SK-N-SH treated with all-trans-retinoic acid at 6 μM for 48 hours (cell line): ENCODE measurements around the gene NYAP2.

ENCODE experiments used
- BACH2 ChIP-seq: fragments of 250-450 bp; sonication (Bioruptor Pico); IDR thresholded peaks from 2 replicates; pipeline ENCODE4 v1.9.0; 2021; ENCODE audit warnings: mild to moderate bottlenecking, borderline replicate concordance
- CSRNP3 ChIP-seq: fragments of 250-450 bp; sonication (Bioruptor Pico); IDR thresholded peaks from 2 replicates; pipeline ENCODE4 v1.5.1; 2021; ENCODE audit warnings: mild to moderate bottlenecking, moderate library complexity
- ESRRG ChIP-seq: fragments of 250-450 bp; sonication (Bioruptor Pico); IDR thresholded peaks from 2 replicates; pipeline ENCODE4 v1.6.1; 2021; ENCODE audit warnings: mild to moderate bottlenecking
- PATZ1 ChIP-seq: fragments of 250-450 bp; sonication (Bioruptor Pico); IDR thresholded peaks from 2 replicates; pipeline ENCODE4 v1.8.0; 2020; ENCODE audit warnings: mild to moderate bottlenecking, moderate library complexity, borderline replicate concordance
- RARB ChIP-seq: fragments of 250-450 bp; sonication (Bioruptor Pico); IDR thresholded peaks from 2 replicates; pipeline ENCODE4 v1.8.0; 2021; ENCODE audit warnings: mild to moderate bottlenecking, moderate library complexity

GRCh38 chr2:225660262-225661131 lies 261.0 kb downstream of the NYAP2 start:
- TF ChIP-seq BACH2 (no peak), PATZ1 (CRISPR knock-in tag) (no peak), CSRNP3 (CRISPR knock-in tag) (no peak), RARB (CRISPR knock-in tag) (no peak), ESRRG (CRISPR knock-in tag) (no peak)
